Ramos (cell line): ENCODE data around the gene FRMD4A.
"Not testable (repeated sequence)": the region's sequence is repeated elsewhere in the genome, so short reads cannot be mapped to it uniquely, and the experiment has no call there.

Experiments used
- in situ Hi-C: fragments of 300-500 bp; cut with MboI; formaldehyde crosslinking; loops from one replicate; pipeline ENCODE4 v1.14.3; 2022; ENCODE audit warnings: low sequenced_read_pairs; ENCODE audit not compliant: unreplicated experiment

FRMD4A gene

GRCh38 chr10:13943735-13944398 lies 386.9 kb downstream of the FRMD4A start:
- in situ Hi-C loops = no loop called here

- in situ Hi-C loops = no loop called here
Observed at GRCh38 chr10:13942035-13942434, 388.7 kb downstream of the FRMD4A start.

- in situ Hi-C loops = no loop called here
Observed at GRCh38 chr10:13939391-13939790, 391.3 kb downstream of the FRMD4A start.

- in situ Hi-C loops = no loop called here
Observed at GRCh38 chr10:13938950-13939349, 391.8 kb downstream of the FRMD4A start.

GRCh38 chr10:13936826-13937225 lies 393.9 kb downstream of the FRMD4A start:
- in situ Hi-C loops = no loop called here

GRCh38 chr10:13930120-13930519 lies 400.6 kb downstream of the FRMD4A start:
- in situ Hi-C loops = no loop called here

- in situ Hi-C loops = no loop called here
Observed at GRCh38 chr10:13928451-13928850, 402.3 kb downstream of the FRMD4A start.

- in situ Hi-C loops = no loop called here
Observed at GRCh38 chr10:13925971-13926780, 404.5 kb downstream of the FRMD4A start.

- in situ Hi-C loops = no loop called here
Observed at GRCh38 chr10:13924040-13924725, 406.5 kb downstream of the FRMD4A start.

- in situ Hi-C loops = no loop called here
Observed at GRCh38 chr10:13922586-13922985, 408.1 kb downstream of the FRMD4A start.

- in situ Hi-C loops = no loop called here
Observed at GRCh38 chr10:13921941-13922340, 408.8 kb downstream of the FRMD4A start.

GRCh38 chr10:13921131-13921530 lies 409.6 kb downstream of the FRMD4A start:
- in situ Hi-C loops = not testable (repeated sequence)

- in situ Hi-C loops = no loop called here
Observed at GRCh38 chr10:13920465-13920864, 410.3 kb downstream of the FRMD4A start.

- in situ Hi-C loops = no loop called here
Observed at GRCh38 chr10:13920031-13920430, 410.7 kb downstream of the FRMD4A start.

GRCh38 chr10:13917791-13918190 lies 412.9 kb downstream of the FRMD4A start:
- in situ Hi-C loops = no loop called here

GRCh38 chr10:13916384-13916947 lies 414.3 kb downstream of the FRMD4A start:
- in situ Hi-C loops = no loop called here

GRCh38 chr10:13915710-13916109 lies 415.0 kb downstream of the FRMD4A start:
- in situ Hi-C loops = no loop called here

- in situ Hi-C loops = no loop called here
Observed at GRCh38 chr10:13913897-13914296, 416.8 kb downstream of the FRMD4A start.

- in situ Hi-C loops = no loop called here
Observed at GRCh38 chr10:13911821-13912520, 418.8 kb downstream of the FRMD4A start.
